GM12878 (cell line): ENCODE data around the gene DDX46. TPM values are rescaled to one million over a fixed set of nuclear protein-coding genes. Genes with fewer than 3 reads are reported as not detected.

Source experiments
- polyA plus RNA-seq, 11 experiments: library from polyadenylated mRNA; depleted of rRNA in 4 of 11; unstranded in 6 of 11; stranded (reverse) in 5 of 11; fragments of >200 nt; fragmentation: Nextera tagmentation in 4 of 11; fragmentation: Illumina TruSeq in 1 of 11; extraction: Ambion mirVana in 4 of 11; extraction: Trizol in 1 of 11; gene quantifications; 1 replicate in 1 of 11; 2 replicates in 10 of 11; pipeline versions ENCODE4 v1.2.1 to v1.2.3, GENCODE V29; 2011 to 2016; ENCODE audit warnings: inconsistent platforms in 2 of 11, missing spikeins in 2 of 11, low read depth in 1 of 11
- small RNA-seq: library from RNA; depleted of rRNA; stranded (forward); fragments of <200 nt; gene quantifications from one replicate; pipeline ENCODE3, GENCODE V24; 2014
- total RNA-seq, 4 experiments: library from RNA; depleted of rRNA in 3 of 4; stranded (reverse); fragments of >200 nt in 3 of 4; fragmentation: Illumina TruSeq in 1 of 4; extraction: Trizol in 1 of 4; gene quantifications; 2 replicates each; pipeline versions ENCODE4 v1.2.1 to v1.2.3, GENCODE V29; 2013 to 2021

The DDX46 gene
- total and polyA plus RNA-seq, 10 of the 15 experiments (the other 5 are each of a cell fraction or from before 2014, with no cell fraction given) = 23.0 to 77.1 (median 42.2) TPM

Small RNA genes within 50 kb of the gene (small RNA-seq; reads per million reads assigned to genes)
- gene RNU6-757P = not detected

Other genes with a start within 250 kb of the DDX46 start
Only the 7 nearest of the 8 such genes appear.
- gene SAR1B, start 126.0 kb upstream of the DDX46 start, total RNA-seq (2014; rRNA removed) = 24.5 and 27.9 TPM in 2 replicates
- gene SAR1B, start 126.0 kb upstream of the DDX46 start, total RNA-seq (2014; rRNA removed; fragmentation: Illumina TruSeq; extraction: Trizol) = 23.7 and 25.6 TPM in 2 replicates
- 32.7 and 36.2 TPM in 2 replicates for gene SAR1B, start 126.0 kb upstream of the DDX46 start, total RNA-seq (2021)
- gene SAR1B, start 126.0 kb upstream of the DDX46 start, polyA plus RNA-seq (2011; rRNA removed) = 55.1 and 96.6 TPM in 2 replicates
- 34.3 and 51.3 TPM in 2 replicates for gene SAR1B, start 126.0 kb upstream of the DDX46 start, polyA plus RNA-seq (2014; fragmentation: Illumina TruSeq; extraction: Trizol)
- 100 to 1,000 TPM; 101 to 156 TPM for gene SAR1B, start 126.0 kb upstream of the DDX46 start, polyA plus RNA-seq (2014; fragmentation: Nextera tagmentation; extraction: Ambion mirVana)
- gene SAR1B, start 126.0 kb upstream of the DDX46 start, polyA plus RNA-seq (2014; rRNA removed) = 29.8 and 31.7 TPM in 2 replicates
- 10 to 100 TPM; 86.2 to 88.8 TPM for gene SAR1B, start 126.0 kb upstream of the DDX46 start, polyA plus RNA-seq (2016; fragmentation: Nextera tagmentation; extraction: Ambion mirVana)
- 14.6 and 16.6 TPM in 2 replicates for gene SEC24A, start 110.0 kb upstream of the DDX46 start, total RNA-seq (2014; rRNA removed)
- gene SEC24A, start 110.0 kb upstream of the DDX46 start, total RNA-seq (2014; rRNA removed; fragmentation: Illumina TruSeq; extraction: Trizol) = 22.4 and 22.6 TPM in 2 replicates
- gene SEC24A, start 110.0 kb upstream of the DDX46 start, total RNA-seq (2021) = 26.2 and 26.6 TPM in 2 replicates
- 52.2 and 62.2 TPM in 2 replicates for gene SEC24A, start 110.0 kb upstream of the DDX46 start, polyA plus RNA-seq (2011; rRNA removed)
- gene SEC24A, start 110.0 kb upstream of the DDX46 start, polyA plus RNA-seq (2014; fragmentation: Illumina TruSeq; extraction: Trizol) = 26.3 and 31.4 TPM in 2 replicates
- gene SEC24A, start 110.0 kb upstream of the DDX46 start, polyA plus RNA-seq (2014; fragmentation: Nextera tagmentation; extraction: Ambion mirVana) = 10 to 100 TPM in 1 of 2 experiments, 1 to 10 TPM in 1; 7.1 to 12.5 TPM
- 14.4 and 15.8 TPM in 2 replicates for gene SEC24A, start 110.0 kb upstream of the DDX46 start, polyA plus RNA-seq (2014; rRNA removed)
- gene SEC24A, start 110.0 kb upstream of the DDX46 start, polyA plus RNA-seq (2016; fragmentation: Nextera tagmentation; extraction: Ambion mirVana) = 10 to 100 TPM; 23.2 to 23.3 TPM
- gene CAMLG, start 20.2 kb upstream of the DDX46 start, total RNA-seq (2014; rRNA removed) = 30.2 and 30.9 TPM in 2 replicates
- 25.2 and 26.2 TPM in 2 replicates for gene CAMLG, start 20.2 kb upstream of the DDX46 start, total RNA-seq (2014; rRNA removed; fragmentation: Illumina TruSeq; extraction: Trizol)
- 25.7 and 28.8 TPM in 2 replicates for gene CAMLG, start 20.2 kb upstream of the DDX46 start, total RNA-seq (2021)
- gene CAMLG, start 20.2 kb upstream of the DDX46 start, polyA plus RNA-seq (2011; rRNA removed) = 22.4 and 29.4 TPM in 2 replicates
- 20.7 and 24.1 TPM in 2 replicates for gene CAMLG, start 20.2 kb upstream of the DDX46 start, polyA plus RNA-seq (2014; fragmentation: Illumina TruSeq; extraction: Trizol)
- gene CAMLG, start 20.2 kb upstream of the DDX46 start, polyA plus RNA-seq (2014; fragmentation: Nextera tagmentation; extraction: Ambion mirVana) = 10 to 100 TPM; 27.0 to 51.7 TPM
- 18.5 and 21.9 TPM in 2 replicates for gene CAMLG, start 20.2 kb upstream of the DDX46 start, polyA plus RNA-seq (2014; rRNA removed)
- 10 to 100 TPM; 25.1 to 25.7 TPM for gene CAMLG, start 20.2 kb upstream of the DDX46 start, polyA plus RNA-seq (2016; fragmentation: Nextera tagmentation; extraction: Ambion mirVana)
- gene C5orf24, start 87.2 kb downstream of the DDX46 start, total RNA-seq (2014; rRNA removed) = 12.9 and 14.6 TPM in 2 replicates
- gene C5orf24, start 87.2 kb downstream of the DDX46 start, total RNA-seq (2014; rRNA removed; fragmentation: Illumina TruSeq; extraction: Trizol) = 15.0 and 15.8 TPM in 2 replicates
- gene C5orf24, start 87.2 kb downstream of the DDX46 start, total RNA-seq (2021) = 12.8 and 15.6 TPM in 2 replicates
- gene C5orf24, start 87.2 kb downstream of the DDX46 start, polyA plus RNA-seq (2011; rRNA removed) = 26.8 and 37.7 TPM in 2 replicates
- 16.5 and 21.6 TPM in 2 replicates for gene C5orf24, start 87.2 kb downstream of the DDX46 start, polyA plus RNA-seq (2014; fragmentation: Illumina TruSeq; extraction: Trizol)
- gene C5orf24, start 87.2 kb downstream of the DDX46 start, polyA plus RNA-seq (2014; fragmentation: Nextera tagmentation; extraction: Ambion mirVana) = 1 to 10 TPM; 5.4 to 5.6 TPM
- gene C5orf24, start 87.2 kb downstream of the DDX46 start, polyA plus RNA-seq (2014; rRNA removed) = 18.2 and 23.1 TPM in 2 replicates
- 10 to 100 TPM; 15.6 to 16.3 TPM for gene C5orf24, start 87.2 kb downstream of the DDX46 start, polyA plus RNA-seq (2016; fragmentation: Nextera tagmentation; extraction: Ambion mirVana)
- 27.4 and 31.3 TPM in 2 replicates for gene TXNDC15, start 115.6 kb downstream of the DDX46 start, total RNA-seq (2014; rRNA removed)
- gene TXNDC15, start 115.6 kb downstream of the DDX46 start, total RNA-seq (2014; rRNA removed; fragmentation: Illumina TruSeq; extraction: Trizol) = 52.1 and 53.0 TPM in 2 replicates
- 39.3 and 40.7 TPM in 2 replicates for gene TXNDC15, start 115.6 kb downstream of the DDX46 start, total RNA-seq (2021)
- gene TXNDC15, start 115.6 kb downstream of the DDX46 start, polyA plus RNA-seq (2011; rRNA removed) = 35.5 and 49.9 TPM in 2 replicates
- gene TXNDC15, start 115.6 kb downstream of the DDX46 start, polyA plus RNA-seq (2014; fragmentation: Illumina TruSeq; extraction: Trizol) = 33.4 and 40.0 TPM in 2 replicates
- 10 to 100 TPM in 1 of 2 experiments, 1 to 10 TPM in 1; 8.1 to 17.9 TPM for gene TXNDC15, start 115.6 kb downstream of the DDX46 start, polyA plus RNA-seq (2014; fragmentation: Nextera tagmentation; extraction: Ambion mirVana)
- 45.6 and 60.6 TPM in 2 replicates for gene TXNDC15, start 115.6 kb downstream of the DDX46 start, polyA plus RNA-seq (2014; rRNA removed)
- gene TXNDC15, start 115.6 kb downstream of the DDX46 start, polyA plus RNA-seq (2016; fragmentation: Nextera tagmentation; extraction: Ambion mirVana) = 10 to 100 TPM; 45.8 to 47.1 TPM
- 6.6 and 7.5 TPM in 2 replicates for gene PCBD2, start 146.4 kb downstream of the DDX46 start, total RNA-seq (2014; rRNA removed)
- 4.8 and 5.7 TPM in 2 replicates for gene PCBD2, start 146.4 kb downstream of the DDX46 start, total RNA-seq (2014; rRNA removed; fragmentation: Illumina TruSeq; extraction: Trizol)
- gene PCBD2, start 146.4 kb downstream of the DDX46 start, total RNA-seq (2021) = 6.0 and 7.4 TPM in 2 replicates
- 6.8 and 8.3 TPM in 2 replicates for gene PCBD2, start 146.4 kb downstream of the DDX46 start, polyA plus RNA-seq (2011; rRNA removed)
- gene PCBD2, start 146.4 kb downstream of the DDX46 start, polyA plus RNA-seq (2014; fragmentation: Illumina TruSeq; extraction: Trizol) = 5.4 and 7.0 TPM in 2 replicates
- gene PCBD2, start 146.4 kb downstream of the DDX46 start, polyA plus RNA-seq (2014; fragmentation: Nextera tagmentation; extraction: Ambion mirVana) = 1 to 10 TPM; 6.7 to 7.0 TPM
- gene PCBD2, start 146.4 kb downstream of the DDX46 start, polyA plus RNA-seq (2014; rRNA removed) = 4.3 and 6.5 TPM in 2 replicates
- gene PCBD2, start 146.4 kb downstream of the DDX46 start, polyA plus RNA-seq (2016; fragmentation: Nextera tagmentation; extraction: Ambion mirVana) = 10 to 100 TPM; 10.8 to 13.6 TPM
- gene CATSPER3, start 209.1 kb downstream of the DDX46 start, total RNA-seq (2014; rRNA removed) = 0.27 TPM in 1 of 2 replicates, not detected in the other
- gene CATSPER3, start 209.1 kb downstream of the DDX46 start, total RNA-seq (2014; rRNA removed; fragmentation: Illumina TruSeq; extraction: Trizol) = 0.14 TPM in 1 of 2 replicates, not detected in the other
- 0.18 TPM in 1 of 2 replicates, not detected in the other for gene CATSPER3, start 209.1 kb downstream of the DDX46 start, total RNA-seq (2021)
- 0.33 and 0.38 TPM in 2 replicates for gene CATSPER3, start 209.1 kb downstream of the DDX46 start, polyA plus RNA-seq (2011; rRNA removed)
- gene CATSPER3, start 209.1 kb downstream of the DDX46 start, polyA plus RNA-seq (2014; fragmentation: Illumina TruSeq; extraction: Trizol) = 0.06 TPM in 1 of 2 replicates, not detected in the other
- gene CATSPER3, start 209.1 kb downstream of the DDX46 start, polyA plus RNA-seq (2014; fragmentation: Nextera tagmentation; extraction: Ambion mirVana) = under 1 TPM; 0.11 to 0.15 TPM
- 0.18 TPM in 1 of 2 replicates, not detected in the other for gene CATSPER3, start 209.1 kb downstream of the DDX46 start, polyA plus RNA-seq (2014; rRNA removed)
- gene CATSPER3, start 209.1 kb downstream of the DDX46 start, polyA plus RNA-seq (2016; fragmentation: Nextera tagmentation; extraction: Ambion mirVana) = under 1 TPM in 1 of 2 experiments, not detected in 1; 0.12 TPM